ENCODE results near the gene FAM174C. TPM values are rescaled to one million over a fixed set of nuclear protein-coding genes. Genes with fewer than 3 reads are reported as not detected.

FAM174C gene
- total and polyA plus RNA-seq, 2 of the 8 experiments (the other 6 are each of a cell fraction or from before 2014, with no cell fraction given), result 44.5 to 125 TPM

- 76% methylated on average over 18 of the region's 30 CpGs; no CpG with 5 or more reads in 1 of the 2 experiments for WGBS, 2 experiments (ENCODE audit: extremely low coverage in 1 of 2, insufficient coverage in 1 of 2, insufficient read length in 1 of 2, insufficient replicate concordance in 2 of 2, low coverage in 1 of 2, low lambda C conversion rate in 2 of 2, missing lambda C conversion rate in 1 of 2)
- Histone ChIP-seq H3K23ac (ENCODE audit: insufficient read length) (no peak overlapping the region), H2BK15ac (ENCODE audit: low read length) (no peak overlapping the region), H3K18ac (ENCODE audit: extremely low read depth, low read length) (no peak overlapping the region; the same call in 1 of the 2 replicates), H3K4me3 (ENCODE audit: extremely low read depth in 1 of 4, insufficient read depth in 2 of 4, low read depth in 3 of 4, low read length in 4 of 4) (peak overlapping the region in 2 of 4 experiments; percentile 66 to 99; a peak in 3 of 8 replicates), H2BK120ac (replicated peaks; ENCODE audit: low read depth, low read length) (no peak overlapping the region), H3K79me2 (ENCODE audit: control insufficient read depth in 1 of 2, insufficient read depth in 2 of 2, low read length in 2 of 2) (peaks cover 9 to 51% of the 10 kb centered on the region in 2 experiments), H4K20me1 (replicated peaks in 1 of 2; ENCODE audit: control insufficient read depth in 1 of 2, insufficient read depth in 2 of 2, low read length in 2 of 2) (peaks cover 22 to 29% of the 10 kb centered on the region in 2 experiments), H2AFZ (ENCODE audit: low read length) (no peak overlapping the region), H2AK5ac (ENCODE audit: low read depth, low read length) (no peak overlapping the region), H3K4me1 (replicated peaks in 1 of 4; ENCODE audit: control insufficient read depth in 3 of 4, insufficient read depth in 4 of 4, low read length in 3 of 4) (peaks cover 0 to 20% (median 12%) of the 10 kb centered on the region in 4 experiments; a peak in 6 of 7 replicates), H3K56ac (replicated peaks; ENCODE audit: insufficient read length, low read depth, low read length) (no peak overlapping the region), H3K36me3 (ENCODE audit: control insufficient read depth in 2 of 4, insufficient read depth in 4 of 4, low read length in 3 of 4) (peaks cover 26 to 63% (median 45%) of the 10 kb centered on the region in 4 experiments), H3K4ac (replicated peaks; ENCODE audit: insufficient read length, low read depth, low read length) (no peak overlapping the region), H4K91ac (replicated peaks; ENCODE audit: insufficient read length, low read length) (no peak overlapping the region), H3K9ac (replicated peaks in 1 of 4; ENCODE audit: extremely low read depth in 1 of 4, low read depth in 3 of 4, low read length in 3 of 4) (0 out of 7 replicates have a peak overlapping the region, but pooled peaks of 1 of the 4 experiments have one; percentile 36), H3K14ac (ENCODE audit: insufficient read length) (no peak overlapping the region), H4K5ac (ENCODE audit: insufficient read length, low read depth, low read length) (no peak overlapping the region), H2BK5ac (ENCODE audit: low read depth, low read length) (no peak overlapping the region; the same call in 1 of the 2 replicates), H3K27ac (ENCODE audit: low read depth, low read length) (no peak overlapping the region), H2BK12ac (ENCODE audit: low read depth, low read length) (no peak overlapping the region), H3K23me2 (ENCODE audit: low read depth, low read length) (peaks cover 2% of the 10 kb centered on the region; the same call in 1 of the 2 replicates), H3K4me2 (ENCODE audit: insufficient read depth in 1 of 2, low read depth in 2 of 2, low read length in 2 of 2) (peak overlapping the region; percentile 23 to 83; a peak in 3 of 4 replicates), H3K27me3 (replicated peaks in 1 of 4; ENCODE audit: control insufficient read depth in 3 of 4, extremely low read depth in 1 of 4, insufficient read depth in 3 of 4, low read length in 3 of 4) (no peaks in the 10 kb centered on the region; a peak in 1 of 7 replicates), H4K8ac (ENCODE audit: extremely low read depth, insufficient read depth, low read length) (peak overlapping the region; percentile 79; the same call in 1 of the 2 replicates), H3K79me1 (ENCODE audit: low read depth, low read length) (peaks cover 12% of the 10 kb centered on the region; the same call in 1 of the 2 replicates), H2BK20ac (ENCODE audit: low read length) (no peak overlapping the region), H3K9me3 (ENCODE audit: insufficient read depth in 2 of 2, low read depth in 1 of 2, low read length in 1 of 2) (no peaks in the 10 kb centered on the region)
- ChIA-PET CTCF (ENCODE audit: partially characterized antibody) (interaction anchor here (1.2 to 6.0 kb wide), 3 partner anchors 10 to 15 kb away, joined by 3 to 42 read pairs (median 7); no protein-coding TSS in a partner anchor), POLR2A (ENCODE audit: partially characterized antibody) (interaction anchor here (1.0 to 19.4 kb wide), 7 partner anchors 11 to 225 kb away, joined by 3 to 456 read pairs (median 7); partner anchors contain the start of genes ATP5F1D, CIRBP, CNN2 and FAM174C)
- no peak for FAIRE-seq
- DNase-seq (ENCODE audit: low read depth in 1 of 2, low spot score in 2 of 2), result no peak
- no peak for TF ChIP-seq TEAD4 (IDR thresholded peaks at IDR 0.05; ENCODE audit: low read depth, low read length)
- TF ChIP-seq KDM5A (IDR thresholded peaks at IDR 0.05; ENCODE audit: low read length), result no peak
- no peak for TF ChIP-seq BCL11A (IDR thresholded peaks at IDR 0.05; ENCODE audit: low read depth in 2 of 2, low read length in 2 of 2)
- no peak for TF ChIP-seq CHD1 (IDR thresholded peaks at IDR 0.05; ENCODE audit: low read depth, low read length)
- TF ChIP-seq GABPA (IDR thresholded peaks at IDR 0.05; ENCODE audit: borderline replicate concordance, insufficient read depth, low read length), result no peak
- TF ChIP-seq MAFK (IDR thresholded peaks at IDR 0.05; ENCODE audit: low read depth, low read length), result no peak
- TF ChIP-seq, protein P1, sequence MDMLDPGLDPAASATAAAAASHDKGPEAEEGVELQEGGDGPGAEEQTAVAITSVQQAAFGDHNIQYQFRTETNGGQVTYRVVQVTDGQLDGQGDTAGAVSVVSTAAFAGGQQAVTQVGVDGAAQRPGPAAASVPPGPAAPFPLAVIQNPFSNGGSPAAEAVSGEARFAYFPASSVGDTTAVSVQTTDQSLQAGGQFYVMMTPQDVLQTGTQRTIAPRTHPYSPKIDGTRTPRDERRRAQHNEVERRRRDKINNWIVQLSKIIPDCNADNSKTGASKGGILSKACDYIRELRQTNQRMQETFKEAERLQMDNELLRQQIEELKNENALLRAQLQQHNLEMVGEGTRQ (IDR thresholded peaks at IDR 0.05; ENCODE audit: low read length), result no peak
- TF ChIP-seq BRCA1 (IDR thresholded peaks at IDR 0.05; ENCODE audit: low read depth, low read length), result no peak
- no peak for TF ChIP-seq ZNF274 (IDR thresholded peaks at IDR 0.05; ENCODE audit: borderline replicate concordance, extremely low read depth, low read length)
- no peak for TF ChIP-seq CHD2 (IDR thresholded peaks at IDR 0.05; ENCODE audit: low read length)
- TF ChIP-seq ATF3 (IDR thresholded peaks at IDR 0.05; ENCODE audit: insufficient read depth, low read depth, low read length), result no peak
Measured at GRCh38 chr19:1252221-1252820, 23.0 kb upstream of the FAM174C start.

All from H1 (cell line).